Stimulated activated CD4-positive, alpha-beta T cell treated with anti-CD3 and anti-CD28 coated beads, Interleukin-2, amount 100 ng/mL, for 48 hours (primary cell): ENCODE data around the gene TYW1.
"Not testable (repeated sequence)": the region's sequence is repeated elsewhere in the genome, so short reads cannot be mapped to it uniquely, and the experiment has no call there.

ENCODE experiments used
- DNase-seq, 2 donors: peaks; one replicate each; pipeline ENCODE4 v3.0.0-alpha.2; 2020

The TYW1 gene

DNA sequence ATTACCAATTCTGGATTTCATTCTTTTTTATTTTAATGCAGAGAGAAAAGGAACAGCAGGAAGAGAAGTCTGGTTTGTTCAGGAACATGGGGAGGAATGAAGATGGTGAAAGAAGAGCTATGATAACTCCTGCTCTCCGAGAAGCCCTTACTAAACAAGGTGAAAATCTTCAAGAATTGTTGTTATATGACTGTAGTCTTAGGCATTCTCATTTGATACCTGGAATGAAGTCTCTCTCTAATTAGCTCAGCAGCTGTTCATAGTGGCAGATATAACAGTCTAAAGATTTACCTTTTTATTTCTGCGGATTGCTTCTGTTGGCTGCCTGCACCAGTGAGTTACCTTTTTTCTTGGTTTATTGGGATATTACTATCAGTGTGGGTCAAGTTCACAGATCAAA lies 53.3 kb downstream of the TYW1 start:
- DNase-seq: not testable (repeated sequence)

DNA sequence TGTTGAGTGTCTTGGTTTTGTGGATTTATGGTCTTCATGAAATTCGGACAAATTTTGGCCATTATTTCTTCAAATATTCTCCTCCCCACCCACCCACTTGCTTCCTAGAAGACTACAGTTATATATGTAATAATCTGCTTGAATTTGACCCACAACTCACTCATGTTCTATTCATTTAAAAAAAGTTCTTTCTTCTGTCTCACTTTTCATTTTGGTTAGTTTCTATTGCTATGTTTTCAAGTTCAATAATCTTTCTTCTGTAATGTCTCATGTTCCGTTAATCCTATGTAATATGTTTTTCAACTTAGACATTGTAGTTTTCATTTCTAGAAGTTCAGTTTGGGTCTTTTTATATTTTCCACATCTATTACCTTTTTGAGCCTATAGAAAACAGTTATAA lies 55.5 kb downstream of the TYW1 start:
- DNase-seq: not testable (repeated sequence)

DNA sequence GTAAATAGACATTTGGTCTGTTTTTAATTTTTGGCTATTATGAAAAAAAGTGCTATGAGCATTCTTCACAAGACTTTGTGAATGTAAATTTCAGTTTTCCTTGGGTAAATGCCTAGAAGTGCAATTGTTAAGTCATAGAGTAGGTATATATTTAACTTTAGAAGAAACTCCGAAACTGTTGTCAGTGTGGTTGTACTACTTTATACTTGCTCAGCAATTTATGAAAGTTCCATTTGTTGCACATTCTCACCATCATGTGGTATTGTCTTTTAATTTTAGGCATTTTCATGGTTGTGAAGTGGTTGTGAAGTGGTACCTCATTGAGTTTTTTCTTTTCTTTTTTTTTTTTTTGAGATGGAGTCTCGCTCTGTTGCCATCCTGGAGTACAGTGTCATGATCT lies 60.0 kb downstream of the TYW1 start:
- DNase-seq: no peak

DNA sequence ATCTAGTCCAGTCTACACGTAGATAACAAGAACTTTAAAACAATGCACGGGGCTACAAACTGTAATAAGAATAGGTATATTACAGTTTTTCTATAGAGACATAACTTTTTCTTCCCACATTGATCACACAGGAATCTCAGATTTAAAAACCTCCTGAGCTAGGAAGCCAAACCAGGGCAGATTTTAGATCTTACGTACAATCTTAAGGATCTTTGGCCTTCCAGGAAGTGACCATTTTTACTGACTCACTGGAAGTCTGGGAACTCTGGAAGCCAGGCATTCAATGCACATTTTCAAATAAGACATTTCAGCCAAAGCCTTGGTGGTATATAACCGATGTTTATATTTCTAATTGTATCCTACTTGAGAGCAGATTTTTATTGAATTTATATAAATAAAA lies 64.7 kb downstream of the TYW1 start:
- not testable (repeated sequence) for DNase-seq

DNA sequence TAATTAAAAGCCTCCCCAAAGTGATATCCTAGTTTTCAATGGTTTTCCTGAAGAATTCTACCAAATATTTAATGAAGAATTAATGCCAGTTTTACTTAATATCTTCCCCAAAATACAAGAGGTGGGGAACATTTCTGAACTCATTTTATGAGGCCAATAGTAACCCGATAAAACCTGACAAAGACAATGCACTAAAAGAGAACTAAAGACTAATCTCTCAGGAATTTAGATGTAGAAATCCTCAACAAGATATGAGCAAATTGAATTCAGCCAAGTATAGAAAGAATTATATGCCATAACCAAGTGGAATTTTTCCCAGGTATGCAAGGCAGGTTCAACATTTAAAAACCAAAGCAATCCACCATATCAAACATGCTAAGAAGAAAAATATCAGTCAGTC lies 66.2 kb downstream of the TYW1 start:
- DNase-seq: not testable (repeated sequence)

DNA sequence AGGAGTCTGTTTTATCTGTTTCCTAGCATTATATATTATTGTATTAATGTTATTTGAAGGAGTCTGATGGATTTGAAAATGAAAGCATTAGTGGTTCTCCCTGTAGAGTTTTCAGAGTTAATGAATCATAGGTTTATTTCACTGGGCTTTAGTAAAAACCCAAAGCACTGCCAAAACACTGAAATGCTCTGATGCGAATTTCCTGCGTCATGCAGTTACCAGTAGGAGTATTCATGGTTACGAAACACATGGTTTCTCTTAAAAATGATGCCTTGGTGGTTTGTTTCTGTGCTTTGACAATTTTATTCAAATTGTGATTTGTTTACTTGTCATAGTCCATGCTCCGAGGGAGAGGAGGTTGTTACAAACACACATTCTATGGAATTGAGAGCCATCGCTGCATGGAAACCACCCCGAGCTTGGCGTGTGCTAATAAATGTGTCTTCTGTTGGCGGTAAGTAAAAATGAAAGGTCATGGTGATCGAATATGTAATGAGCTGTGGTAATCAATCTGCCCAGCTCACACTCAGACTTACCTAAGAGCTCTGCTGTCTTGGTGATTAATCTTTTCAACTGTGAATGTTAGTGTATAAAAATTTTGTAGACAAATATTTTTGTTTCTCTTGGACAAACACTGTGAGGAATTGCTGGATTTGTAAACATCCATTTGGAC lies 70.5 kb downstream of the TYW1 start:
- not testable (repeated sequence) for DNase-seq

DNA sequence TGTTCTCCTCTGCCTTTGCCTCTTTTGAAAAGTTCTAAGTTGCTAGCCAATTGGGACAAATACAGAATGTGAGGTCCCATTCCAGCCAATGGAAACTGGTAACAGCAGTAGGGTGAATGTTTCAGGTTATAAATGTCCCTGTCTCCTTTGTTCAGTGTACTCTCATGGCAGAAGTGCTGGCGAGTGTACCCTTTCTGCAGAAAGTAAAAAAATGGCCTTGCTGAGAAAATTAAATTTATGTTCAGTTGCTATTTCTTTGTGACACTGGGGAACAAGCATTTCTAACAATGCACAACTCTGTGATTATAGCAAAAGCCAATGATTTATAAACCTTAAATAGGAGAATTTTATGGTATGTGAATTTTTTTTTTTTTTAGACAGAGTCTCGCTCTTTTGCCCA lies 79.5 kb downstream of the TYW1 start:
- not testable (repeated sequence) for DNase-seq

DNA sequence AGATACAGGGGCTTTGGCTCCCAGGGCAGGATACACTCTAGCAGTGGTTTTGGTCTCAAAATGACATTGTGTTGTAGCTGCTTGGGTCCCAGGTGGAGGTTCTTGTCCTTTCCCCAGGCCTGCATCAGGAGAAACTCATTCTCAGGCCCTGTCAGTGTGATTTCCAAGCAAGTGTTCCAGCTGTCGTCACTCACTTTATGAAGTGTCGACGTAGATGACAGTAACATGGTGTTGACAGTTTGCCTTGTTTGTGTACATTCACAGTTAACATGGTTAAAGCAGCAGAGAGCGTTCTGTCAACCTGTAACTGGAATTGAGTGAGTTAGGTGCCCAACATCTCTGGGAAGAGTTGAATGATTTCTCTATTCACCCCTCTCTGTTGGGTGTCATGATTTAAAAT lies 86.2 kb downstream of the TYW1 start:
- DNase-seq: not testable (repeated sequence)

DNA sequence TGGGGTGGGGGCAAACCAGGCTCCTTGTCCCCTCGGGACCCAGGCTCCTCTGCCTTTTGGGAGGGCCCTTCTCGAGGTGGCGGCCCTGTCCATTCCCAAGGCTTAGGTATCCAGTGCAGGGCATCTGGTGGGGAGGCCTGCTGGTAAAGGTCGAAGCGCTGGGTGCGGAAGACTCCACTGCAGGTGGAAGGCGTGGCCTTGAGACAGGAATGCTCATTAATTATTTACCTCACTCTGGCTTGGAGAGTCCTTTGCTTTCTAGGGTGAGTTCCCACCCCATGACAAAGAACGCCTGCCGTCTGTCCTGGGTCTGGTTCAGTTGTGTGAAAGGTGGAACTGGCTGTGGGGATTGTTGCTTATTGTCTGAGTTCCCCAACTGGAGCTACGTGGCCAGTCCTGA lies 92.6 kb downstream of the TYW1 start:
- DNase-seq: not testable (repeated sequence)

DNA sequence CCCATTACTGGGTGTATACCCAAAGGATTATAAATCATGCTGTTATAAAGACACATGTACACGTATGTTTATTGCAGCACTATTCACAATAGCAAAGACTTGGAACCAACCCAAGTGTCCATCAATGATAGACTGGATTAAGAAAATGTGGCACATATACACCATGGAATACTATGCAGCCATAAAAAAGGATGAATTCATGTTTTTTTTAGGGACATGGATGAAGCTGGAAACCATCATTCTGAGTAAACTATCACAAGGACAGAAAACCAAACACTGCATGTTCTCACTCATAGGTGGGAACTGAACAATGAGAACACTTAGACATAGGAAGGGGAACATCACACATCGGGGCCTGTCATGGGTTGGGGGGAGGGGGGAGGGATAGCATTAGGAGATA lies 94.4 kb downstream of the TYW1 start:
- not testable (repeated sequence) for DNase-seq

DNA sequence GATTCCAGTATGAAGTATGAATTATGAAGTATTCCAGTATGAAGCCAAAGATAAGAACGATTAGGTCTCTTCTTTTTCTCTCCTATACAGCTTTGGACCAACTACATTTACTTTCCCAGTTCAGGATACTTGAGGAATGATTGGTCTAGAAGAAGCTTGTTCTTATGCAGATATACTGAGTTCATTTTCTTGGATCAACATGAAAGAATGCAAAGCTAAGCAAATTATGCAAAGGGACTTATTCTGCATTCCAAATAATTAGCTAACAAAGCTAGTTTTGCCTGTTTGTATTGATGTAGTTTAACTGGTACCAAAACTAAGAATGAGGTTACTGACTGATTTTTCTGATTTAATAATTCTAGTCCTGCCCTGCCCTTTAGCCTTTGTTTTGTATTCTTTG lies 101.4 kb downstream of the TYW1 start:
- DNase-seq: not testable (repeated sequence)

DNA sequence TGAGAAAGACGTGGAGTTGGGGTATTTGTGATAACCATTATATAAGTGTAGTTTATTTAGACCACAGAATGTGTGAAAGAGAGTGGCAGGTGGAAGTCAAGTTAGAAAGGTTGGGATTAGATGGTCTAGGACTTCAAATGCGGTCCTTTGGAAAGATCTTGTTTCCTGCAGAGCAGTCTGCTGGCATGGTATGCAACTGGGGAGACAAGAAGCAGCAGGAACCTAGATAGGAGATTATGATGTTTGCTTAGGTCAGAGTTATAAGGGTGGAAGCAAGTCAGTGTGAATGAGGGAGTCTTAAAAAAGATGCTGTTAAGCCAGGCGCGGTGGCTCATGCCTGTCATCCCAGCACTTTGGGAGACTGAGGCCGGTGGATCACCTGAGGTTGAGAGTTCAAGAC lies 102.8 kb downstream of the TYW1 start:
- not testable (repeated sequence) for DNase-seq

DNA sequence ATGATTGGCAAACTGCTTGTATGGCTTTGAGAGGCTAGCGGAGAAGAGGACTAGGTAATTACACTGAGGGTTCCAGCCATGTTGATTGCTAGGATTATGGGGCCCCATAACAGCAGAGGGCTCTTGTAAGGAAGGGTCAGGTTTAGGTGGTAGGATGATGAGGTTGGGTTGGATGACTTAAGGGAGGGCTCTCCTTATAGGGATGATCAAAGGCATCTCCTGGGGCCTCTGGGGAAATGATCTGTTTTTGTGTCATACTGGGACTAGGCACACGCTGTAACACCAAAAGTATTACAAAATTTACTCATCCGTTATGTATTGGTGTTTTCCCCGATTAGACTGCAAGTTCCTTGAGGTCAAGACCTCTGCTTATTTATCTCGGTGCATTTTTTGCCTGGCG lies 103.4 kb downstream of the TYW1 start:
- not testable (repeated sequence) for DNase-seq

DNA sequence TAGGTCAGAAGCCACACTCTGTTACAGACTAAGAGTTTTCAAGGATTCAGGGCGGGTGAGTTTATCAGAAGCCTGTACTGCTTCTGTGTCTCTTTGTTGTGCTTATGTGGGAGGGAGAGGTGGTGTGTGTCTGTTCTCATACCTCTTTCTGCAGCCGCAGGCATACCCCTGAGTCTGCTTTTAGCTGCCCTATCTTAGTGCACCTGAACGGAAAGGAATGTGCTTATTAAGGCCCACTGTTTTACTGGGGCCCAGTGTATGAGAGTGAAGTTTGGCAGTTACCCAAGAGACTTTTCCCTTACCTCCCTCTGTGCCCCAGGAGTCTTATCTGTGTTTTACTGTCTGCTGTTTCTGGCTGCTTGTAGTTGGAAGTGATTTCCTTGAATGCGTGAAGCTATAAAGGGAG lies 104.3 kb downstream of the TYW1 start:
- DNase-seq: no peak

DNA sequence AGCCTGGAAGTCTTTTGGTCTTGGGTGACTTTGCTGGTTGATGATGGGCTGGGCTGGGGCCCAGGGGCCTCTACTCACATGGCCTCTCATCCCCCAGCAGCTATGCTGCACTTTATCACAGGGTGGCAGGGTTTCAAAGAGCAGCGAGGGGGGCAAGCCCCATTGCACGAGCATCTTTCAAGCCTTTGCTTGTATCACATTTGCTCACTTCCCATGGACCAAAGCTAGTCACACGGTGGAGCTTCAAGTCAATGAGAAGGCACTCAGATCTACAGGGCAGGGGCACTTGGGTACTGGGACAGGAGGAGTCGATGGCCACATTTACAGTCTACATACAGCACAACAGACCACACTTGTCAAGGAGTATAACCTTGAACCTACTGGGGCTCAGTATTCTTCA lies 108.3 kb downstream of the TYW1 start:
- DNase-seq: not testable (repeated sequence)

DNA sequence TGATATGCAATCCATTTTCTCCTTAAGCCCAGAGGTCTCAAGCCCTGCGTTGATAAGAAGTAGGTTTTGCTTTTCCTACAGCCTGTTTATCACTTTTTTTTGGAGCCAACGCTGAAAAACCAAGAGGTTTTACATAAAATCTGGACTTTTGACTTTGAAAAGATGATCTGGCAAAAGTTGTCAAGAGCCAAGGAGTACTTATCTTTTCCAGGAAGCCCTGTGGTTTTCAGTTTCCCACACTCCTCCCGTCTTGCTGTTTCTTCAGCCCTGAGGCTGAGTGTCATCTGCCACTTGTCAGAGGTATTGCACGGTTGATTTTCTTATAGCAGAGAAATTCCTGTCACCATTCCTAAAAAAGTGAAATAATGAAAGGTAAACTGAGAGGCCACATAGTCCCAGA lies 108.7 kb downstream of the TYW1 start:
- no peak for DNase-seq

DNA sequence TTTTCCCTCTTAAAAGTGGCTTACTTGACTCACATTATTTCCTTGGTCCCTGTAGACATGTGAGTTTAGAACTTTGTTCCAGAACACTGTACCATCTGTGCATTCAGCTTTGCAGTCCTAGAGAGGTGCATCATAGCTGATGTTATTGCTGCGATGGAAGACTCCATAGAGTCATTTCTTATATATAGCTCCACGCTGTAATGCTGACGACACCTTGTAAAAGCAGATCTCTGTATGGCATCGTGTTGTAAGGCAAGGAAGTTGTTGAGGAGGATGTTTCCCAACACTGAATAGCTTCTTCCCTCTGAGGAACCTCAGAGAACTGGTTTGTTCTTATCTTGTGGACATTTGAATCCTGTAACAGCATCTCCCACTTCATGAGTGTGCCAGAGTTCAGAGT lies 109.6 kb downstream of the TYW1 start:
- not testable (repeated sequence) for DNase-seq

DNA sequence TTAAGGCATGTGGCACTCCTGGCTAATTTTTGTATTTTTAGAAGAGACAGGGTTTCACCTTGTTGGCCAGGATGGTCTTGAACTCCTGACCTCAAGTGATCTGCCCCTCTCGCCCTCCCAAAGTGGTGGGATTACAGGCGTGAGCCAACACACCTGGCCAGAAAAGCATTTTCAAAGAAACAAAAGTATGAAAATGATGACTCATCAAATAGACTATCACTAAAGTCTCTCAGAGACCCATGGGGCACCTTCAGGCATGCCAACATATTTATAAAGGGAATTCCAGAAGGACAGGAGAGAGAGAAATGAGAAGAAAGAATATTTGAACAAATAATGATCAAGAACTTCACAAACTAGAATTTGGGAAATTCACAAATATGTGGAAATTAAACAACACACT lies 114.7 kb downstream of the TYW1 start:
- DNase-seq: not testable (repeated sequence)

DNA sequence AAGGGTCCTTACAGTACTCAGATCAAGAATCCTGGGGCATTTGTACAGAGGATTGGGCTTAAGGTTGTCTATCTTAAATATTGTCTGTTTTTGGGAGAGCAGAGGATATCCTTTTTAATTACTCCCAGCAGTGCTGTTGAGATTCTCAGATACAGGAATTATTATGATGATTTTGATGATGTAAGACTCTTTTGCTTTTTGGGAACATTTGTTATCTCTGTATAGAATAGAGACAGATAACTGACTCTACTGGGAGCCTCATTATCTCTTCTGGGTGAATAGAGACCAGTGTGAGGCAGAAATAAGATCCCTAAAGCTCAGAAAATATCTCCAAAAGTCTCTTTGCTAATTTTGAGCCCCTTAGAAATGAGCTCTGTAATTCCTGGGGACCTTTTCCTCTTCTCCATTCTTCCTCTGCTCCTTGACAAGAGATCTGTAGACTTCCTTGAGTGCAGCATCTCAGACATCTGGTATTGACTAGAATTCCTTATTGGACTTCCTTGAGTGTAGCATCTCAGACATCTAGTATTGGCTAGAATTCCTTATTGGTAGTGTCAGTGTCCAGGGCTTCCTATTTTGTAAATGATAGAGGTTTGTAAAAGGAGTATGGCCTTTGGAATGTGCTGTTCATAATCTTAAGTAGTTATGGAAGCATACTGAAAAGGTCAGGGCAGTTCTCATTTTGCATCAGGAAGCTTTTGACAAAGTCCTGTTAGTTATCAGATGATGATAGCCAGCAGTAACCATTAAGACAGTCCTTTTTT lies 118.0 kb downstream of the TYW1 start:
- not testable (repeated sequence) for DNase-seq

DNA sequence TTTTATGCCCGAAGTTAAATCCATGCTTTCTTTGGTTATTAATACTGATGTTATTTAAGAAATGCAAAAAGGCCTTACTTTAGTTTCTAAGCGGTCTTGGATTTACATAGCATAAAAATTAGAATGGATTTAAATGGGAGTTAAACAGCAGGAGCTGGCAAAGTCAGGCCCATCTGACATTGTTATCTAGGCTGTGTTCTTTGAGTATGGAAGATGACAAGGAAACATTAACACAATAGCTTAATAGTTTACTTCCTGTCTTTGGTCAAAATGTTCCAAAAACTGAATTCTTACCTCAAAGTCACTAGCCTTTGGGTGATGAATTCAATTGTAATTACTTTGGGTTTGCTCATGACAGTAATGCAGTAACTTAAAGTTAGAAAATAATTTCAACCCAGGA lies 123.9 kb downstream of the TYW1 start:
- DNase-seq: not testable (repeated sequence)

DNA sequence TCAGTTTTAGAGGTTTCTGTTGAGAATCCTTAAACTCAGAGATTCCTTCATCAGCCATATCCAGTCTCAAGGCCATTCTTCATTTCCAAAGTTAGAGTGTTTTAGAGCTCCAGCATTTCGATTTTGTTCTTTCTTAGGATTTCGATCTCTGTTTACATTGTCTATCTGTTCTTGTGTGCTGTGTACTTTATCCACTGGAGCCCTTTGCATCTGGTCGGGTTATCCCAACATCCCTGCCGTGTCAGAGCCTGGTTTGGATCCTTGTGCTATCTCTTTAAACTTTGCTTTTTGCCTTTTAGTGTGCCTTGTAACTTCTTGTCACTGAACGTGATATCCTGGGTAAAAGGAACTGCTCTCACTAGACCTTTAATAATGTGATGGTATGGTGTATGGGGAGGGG lies 131.6 kb downstream of the TYW1 start:
- DNase-seq: not testable (repeated sequence)

DNA sequence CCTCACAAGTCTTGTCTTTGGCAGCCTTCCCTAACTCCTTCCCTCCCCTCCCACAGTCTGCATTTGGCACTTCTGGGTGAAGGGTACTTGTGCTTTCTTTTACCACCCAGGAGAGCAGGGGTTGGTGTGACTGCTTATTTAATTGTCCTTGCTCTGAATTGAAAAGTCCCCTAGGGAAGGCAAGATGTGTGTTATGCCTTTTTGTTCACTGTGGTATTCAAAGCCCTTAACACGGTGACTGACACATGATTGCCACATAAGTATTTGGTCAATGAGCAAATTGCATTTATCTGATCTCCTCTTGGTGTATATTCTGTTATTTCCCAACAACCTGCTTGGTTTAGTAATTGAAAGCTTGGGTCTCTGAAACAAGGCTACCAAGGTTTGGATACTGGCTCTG lies 134.1 kb downstream of the TYW1 start:
- DNase-seq: not testable (repeated sequence)

DNA sequence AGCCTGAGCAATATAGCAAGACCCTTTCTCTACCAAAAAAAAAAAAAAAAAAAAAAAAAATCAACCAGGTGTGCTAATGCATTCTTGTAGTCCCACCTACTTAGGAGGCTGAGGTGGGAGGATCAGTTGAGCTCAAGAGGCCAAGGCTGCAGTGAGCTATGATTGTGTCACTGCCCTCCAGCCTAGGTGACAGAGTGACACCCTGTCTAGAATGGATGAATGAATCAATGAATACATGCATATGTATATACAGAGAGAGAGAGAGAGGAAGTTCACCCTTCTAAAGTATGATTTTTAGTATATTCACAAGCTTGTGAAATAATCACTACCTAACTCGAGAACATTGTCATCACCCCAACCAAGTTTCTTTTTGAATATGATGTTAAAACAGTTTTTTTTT lies 138.3 kb downstream of the TYW1 start:
- DNase-seq: peak; percentile 9 to 15
